CD4-positive, alpha-beta T cell (primary cell): ENCODE results near the gene UTF1. TPM values are rescaled to one million over a fixed set of nuclear protein-coding genes. Genes with fewer than 3 reads are reported as not detected.
A peak's percentile ranks its signal among the peaks of the same experiment; 100 is the strongest.

Experiments
- ATAC-seq: fragments of 200-7000 bp; cut with Tn5 transposase; one replicate; pipeline ENCODE4 v1.10.0; 2022; ENCODE audit warnings: mild to moderate bottlenecking; ENCODE audit not compliant: poor library complexity
- CTCF ChIA-PET: fragments of 350-600 bp; sonication (Branson Sonifier 250); formaldehyde crosslinking; loops from one replicate; lab custom pipeline; 2021; ENCODE audit warnings: antibody characterized with exemption, inconsistent platforms; lab: Charles Lee
- POLR2A ChIA-PET: fragments of 350-600 bp; sonication (Branson Sonifier 250); formaldehyde crosslinking; loops from one replicate; lab custom pipeline; 2021; ENCODE audit warnings: antibody characterized with exemption, inconsistent platforms; lab: Charles Lee
- DNase-seq, 14 experiments: peaks; one replicate each; pipeline ENCODE4 v3.0.0-alpha.2; 2013 to 2020; ENCODE audit warnings: mixed read lengths in 2 of 14
- H3K27ac ChIP-seq, 2 donors: one replicate each; pipeline versions ENCODE4 v1.5.1 to v1.7.0; 2013; ENCODE audit warnings: low read length in 2 of 2, low read depth in 1 of 2, mild to moderate bottlenecking in 1 of 2
- H3K27me3 ChIP-seq, 2 experiments: 1 replicate in 1 of 2; 2 replicates in 1 of 2; pipeline versions ENCODE4 v1.6.1 to v1.7.0; 2013; ENCODE audit warnings: low read length in 2 of 2, control low read depth in 1 of 2, mild to moderate bottlenecking in 1 of 2, moderate library complexity in 1 of 2; ENCODE audit not compliant: insufficient read depth in 2 of 2, control insufficient read depth in 1 of 2
- H3K36me3 ChIP-seq: one replicate; pipeline ENCODE4 v1.6.1; 2013; ENCODE audit warnings: low read length, control low read depth; ENCODE audit not compliant: insufficient read depth
- H3K4me1 ChIP-seq: one replicate; pipeline ENCODE4 v1.6.1; 2013; ENCODE audit warnings: low read length, control low read depth; ENCODE audit not compliant: insufficient read depth
- H3K4me3 ChIP-seq: one replicate; pipeline ENCODE4 v1.5.1; 2013; ENCODE audit warnings: mild to moderate bottlenecking, low read length, moderate library complexity
- H3K9me3 ChIP-seq, 2 experiments: 1 replicate in 1 of 2; 2 replicates in 1 of 2; pipeline versions ENCODE4 v1.6.1 to v1.7.0; 2013; ENCODE audit warnings: low read length in 2 of 2, mild to moderate bottlenecking in 2 of 2, control low read depth in 1 of 2, moderate library complexity in 1 of 2; ENCODE audit not compliant: control insufficient read depth in 1 of 2, insufficient read depth in 1 of 2
- H3K27ac Mint-ChIP-seq: one replicate; pipeline ENCODE4 v1.8.0; 2020; ENCODE audit warnings: mixed read lengths
- H3K27me3 Mint-ChIP-seq: one replicate; pipeline ENCODE4 v1.8.0; 2021; ENCODE audit warnings: mixed read lengths
- H3K36me3 Mint-ChIP-seq: one replicate; pipeline ENCODE4 v1.8.0; 2021; ENCODE audit warnings: low read depth, mixed read lengths
- H3K4me1 Mint-ChIP-seq: one replicate; pipeline ENCODE4 v1.8.0; 2021; ENCODE audit warnings: low read depth, mixed read lengths
- H3K4me3 Mint-ChIP-seq: one replicate; pipeline ENCODE4 v1.8.0; 2020; ENCODE audit warnings: mild to moderate bottlenecking, mixed read lengths
- H3K9me3 Mint-ChIP-seq: one replicate; pipeline ENCODE4 v1.8.0; 2020; ENCODE audit warnings: mixed read lengths
- intact Hi-C, 2 experiments: fragments of 100-400 bp; cut with DNase I in 1 of 2; cut with micrococcal nuclease in 1 of 2; formaldehyde crosslinking; loops; one replicate each; pipeline versions ENCODE4 v1.15.1 to v1.9.0; 2023 to 2025; cut with DNase I, micrococcal nuclease
- total RNA-seq, 174 experiments: library from RNA in 2 of 174; stranded (reverse) in 2 of 174; gene quantifications; one replicate each; pipeline ENCODE4 v1.2.3 and lab custom pipeline; 2021 to 2026
- TF ChIP-seq, protein P1 (sequence below): fragments of 200-600 bp; IDR thresholded peaks from one replicate; pipeline ENCODE4 v1.8.0; 2022; ENCODE audit warnings: antibody characterized with exemption, mild to moderate bottlenecking

The UTF1 gene
- total RNA-seq, 2 experiments from 2014 or later = not detected

DNA sequence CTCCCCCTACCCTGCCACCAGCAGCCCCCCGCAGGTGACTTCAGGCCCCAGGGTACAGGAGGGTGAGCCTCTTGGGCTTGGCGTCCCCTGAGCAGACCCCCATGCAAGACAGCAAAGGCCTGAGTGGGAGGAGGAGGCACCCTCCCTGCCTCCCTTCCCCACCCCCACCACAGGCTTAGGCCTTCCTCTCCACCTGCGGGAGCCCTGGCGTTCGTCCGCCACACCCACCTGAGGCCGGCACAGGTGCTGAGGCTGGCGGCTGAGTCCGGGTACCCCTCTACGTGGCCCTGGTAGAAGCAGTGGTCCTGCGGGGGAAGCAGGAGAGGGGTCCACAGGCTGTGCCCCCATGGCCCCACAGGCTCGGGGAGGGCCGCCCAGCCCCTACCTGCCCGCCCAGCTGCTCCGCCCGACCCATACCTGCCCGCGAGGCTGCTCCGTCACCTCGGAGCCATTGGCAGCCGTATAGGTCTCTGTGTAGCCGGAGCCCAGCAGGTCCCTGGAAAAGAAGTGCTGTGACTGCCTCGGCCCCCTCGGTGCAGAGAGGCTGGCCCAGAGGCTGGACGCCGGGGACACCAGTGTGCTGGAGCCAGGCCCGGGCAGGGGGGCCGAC lies 43.6 kb downstream of the UTF1 start:
- TF ChIP-seq, protein P1, sequence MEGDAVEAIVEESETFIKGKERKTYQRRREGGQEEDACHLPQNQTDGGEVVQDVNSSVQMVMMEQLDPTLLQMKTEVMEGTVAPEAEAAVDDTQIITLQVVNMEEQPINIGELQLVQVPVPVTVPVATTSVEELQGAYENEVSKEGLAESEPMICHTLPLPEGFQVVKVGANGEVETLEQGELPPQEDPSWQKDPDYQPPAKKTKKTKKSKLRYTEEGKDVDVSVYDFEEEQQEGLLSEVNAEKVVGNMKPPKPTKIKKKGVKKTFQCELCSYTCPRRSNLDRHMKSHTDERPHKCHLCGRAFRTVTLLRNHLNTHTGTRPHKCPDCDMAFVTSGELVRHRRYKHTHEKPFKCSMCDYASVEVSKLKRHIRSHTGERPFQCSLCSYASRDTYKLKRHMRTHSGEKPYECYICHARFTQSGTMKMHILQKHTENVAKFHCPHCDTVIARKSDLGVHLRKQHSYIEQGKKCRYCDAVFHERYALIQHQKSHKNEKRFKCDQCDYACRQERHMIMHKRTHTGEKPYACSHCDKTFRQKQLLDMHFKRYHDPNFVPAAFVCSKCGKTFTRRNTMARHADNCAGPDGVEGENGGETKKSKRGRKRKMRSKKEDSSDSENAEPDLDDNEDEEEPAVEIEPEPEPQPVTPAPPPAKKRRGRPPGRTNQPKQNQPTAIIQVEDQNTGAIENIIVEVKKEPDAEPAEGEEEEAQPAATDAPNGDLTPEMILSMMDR = no peak
- ATAC-seq = no peak
- H3K27ac ChIP-seq = peak overlapping the region; percentile 15 to 29
- no peak overlapping the region for H3K4me3 ChIP-seq
- no peak overlapping the region for H3K27ac Mint-ChIP-seq
- no peaks in the 10 kb centered on the region for H3K9me3 Mint-ChIP-seq
- ChIA-PET CTCF (no interaction called here), POLR2A (interaction anchor here (1.7 kb wide), 1 partner anchor 14 kb away, joined by 11 read pairs; no protein-coding TSS in a partner anchor)
- H3K4me1 ChIP-seq = peaks cover 54% of the 10 kb centered on the region
- H3K9me3 ChIP-seq = no peaks in the 10 kb centered on the region
- H3K27me3 Mint-ChIP-seq = no peaks in the 10 kb centered on the region
- peaks cover 27% of the 10 kb centered on the region for H3K4me1 Mint-ChIP-seq
- intact Hi-C loops = no loop called here
- DNase-seq = no peak
- H3K36me3 ChIP-seq = peaks cover 48% of the 10 kb centered on the region
- no peaks in the 10 kb centered on the region for H3K27me3 ChIP-seq
- H3K36me3 Mint-ChIP-seq = peaks cover 28% of the 10 kb centered on the region
- H3K4me3 Mint-ChIP-seq = no peak overlapping the region

DNA sequence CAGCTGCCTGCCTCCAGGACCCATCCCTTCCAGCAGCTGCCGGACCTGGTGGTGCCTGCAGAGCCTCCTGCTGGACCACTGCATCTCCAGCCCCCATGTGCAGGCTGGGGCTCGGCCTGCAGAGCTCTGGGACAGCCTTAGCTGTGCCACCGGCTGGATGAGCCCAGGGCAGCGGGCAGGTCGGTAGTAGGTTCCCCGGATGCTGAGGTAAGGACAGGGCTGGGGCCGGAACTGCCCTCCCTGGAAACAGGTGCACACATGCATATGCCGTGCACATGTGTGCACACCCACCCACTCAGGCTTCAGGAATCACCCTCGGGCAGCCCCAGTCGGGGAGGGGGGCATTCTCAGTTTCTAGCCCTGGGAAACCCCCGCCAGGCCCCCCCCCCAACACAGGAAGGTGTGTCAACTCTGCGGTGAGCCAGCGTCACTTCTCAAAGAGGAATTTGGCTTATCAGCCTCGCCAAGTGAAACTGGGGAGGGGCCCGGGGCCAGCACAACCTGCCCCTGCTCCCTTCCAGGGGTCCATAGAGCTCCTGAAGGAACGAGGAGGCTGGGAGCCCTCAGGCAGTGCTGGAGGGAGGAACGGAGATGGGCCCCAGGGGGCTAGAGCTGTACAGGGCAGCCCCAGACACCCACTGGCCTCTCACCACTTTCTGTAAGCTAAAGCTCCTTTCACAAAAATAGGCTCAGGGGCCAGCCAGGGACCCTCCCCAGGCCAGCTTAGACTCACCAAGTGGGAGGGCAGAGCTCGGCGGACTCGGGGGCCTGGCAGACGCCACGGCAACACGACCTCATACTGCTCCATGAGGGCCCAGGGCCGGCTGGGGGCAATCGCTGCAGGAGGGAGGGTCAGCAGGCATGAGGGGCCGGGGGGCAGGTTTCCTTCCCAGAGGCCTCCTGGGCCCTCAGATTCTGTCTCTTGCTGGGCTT lies 45.0 kb downstream of the UTF1 start:
- peak overlapping the region; percentile 94 for H3K4me3 Mint-ChIP-seq
- Histone ChIP-seq H3K9me3 (no peaks in the 10 kb centered on the region), H3K4me1 (peaks cover 64% of the 10 kb centered on the region), H3K27me3 (no peaks in the 10 kb centered on the region), H3K36me3 (peaks cover 39% of the 10 kb centered on the region), H3K27ac (peak overlapping the region; percentile 86 to 90), H3K4me3 (peak overlapping the region; percentile 91)
- no peaks in the 10 kb centered on the region for H3K9me3 Mint-ChIP-seq
- H3K4me1 Mint-ChIP-seq = peaks cover 40% of the 10 kb centered on the region
- no peaks in the 10 kb centered on the region for H3K27me3 Mint-ChIP-seq
- peaks cover 34% of the 10 kb centered on the region for H3K36me3 Mint-ChIP-seq
- DNase-seq (peak; percentile 53 to 95 (median 76)), ATAC-seq (peak; percentile 68)
- peak overlapping the region; percentile 98 for H3K27ac Mint-ChIP-seq
- intact Hi-C loops = loop anchor here (1.0 to 5.0 kb wide), 2 partner anchors 16 to 133 kb away; no protein-coding TSS in a partner anchor
- TF ChIP-seq, protein P1 = no peak
- ChIA-PET CTCF (interaction anchor here (0.9 to 2.6 kb wide), 7 partner anchors 11 to 131 kb away, joined by 4 to 16 read pairs (median 6); no protein-coding TSS in a partner anchor), POLR2A (interaction anchor here (0.9 to 2.5 kb wide), 6 partner anchors 9 to 61 kb away, joined by 5 to 22 read pairs (median 6); no protein-coding TSS in a partner anchor)

DNA sequence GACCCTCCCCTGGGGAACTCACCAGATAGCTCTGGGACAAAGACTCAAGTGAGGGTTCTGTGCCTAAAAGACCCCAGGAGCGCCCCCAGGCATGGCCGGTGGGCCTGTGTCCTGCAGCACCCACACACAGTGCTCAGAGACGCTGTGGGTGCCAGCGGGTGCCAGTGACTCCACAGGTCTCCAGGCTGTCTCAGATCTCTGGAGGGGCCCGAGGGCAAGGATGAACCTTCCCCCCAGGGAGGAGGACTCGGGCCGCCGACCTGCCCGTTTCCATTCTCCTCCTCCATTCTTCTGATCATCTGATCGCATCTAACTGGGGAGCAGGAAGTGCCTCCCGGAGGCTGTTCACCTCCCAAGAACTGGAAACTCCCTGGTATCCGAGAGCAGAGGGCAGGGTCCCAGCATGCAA lies 45.7 kb downstream of the UTF1 start:
- no peaks in the 10 kb centered on the region for H3K27me3 ChIP-seq
- peak overlapping the region; percentile 86 to 90 for H3K27ac ChIP-seq
- Mint-ChIP-seq H3K4me1 (peaks cover 40% of the 10 kb centered on the region), H3K27me3 (no peaks in the 10 kb centered on the region), H3K27ac (peak overlapping the region; percentile 98), H3K36me3 (peaks cover 35% of the 10 kb centered on the region), H3K9me3 (no peaks in the 10 kb centered on the region), H3K4me3 (peak overlapping the region; percentile 94)
- peak in 10 of 14 experiments; percentile 28 to 69 (median 54) for DNase-seq
- ChIA-PET CTCF (interaction anchor here (0.9 to 2.6 kb wide), 7 partner anchors 12 to 132 kb away, joined by 4 to 16 read pairs (median 6); no protein-coding TSS in a partner anchor), POLR2A (interaction anchor here (0.9 to 2.5 kb wide), 8 partner anchors 9 to 60 kb away, joined by 3 to 22 read pairs (median 6); no protein-coding TSS in a partner anchor)
- intact Hi-C loops = loop anchor here (1.0 to 5.0 kb wide), 3 partner anchors 15 to 133 kb away; no protein-coding TSS in a partner anchor
- no peaks in the 10 kb centered on the region for H3K9me3 ChIP-seq
- H3K4me1 ChIP-seq = peaks cover 70% of the 10 kb centered on the region
- peak overlapping the region; percentile 91 for H3K4me3 ChIP-seq
- TF ChIP-seq, protein P1 = peak; percentile 33
- peaks cover 32% of the 10 kb centered on the region for H3K36me3 ChIP-seq
- ATAC-seq = peak; percentile 7
